Heart left ventricle (tissue), 16 donors: ENCODE data around the gene TRPC5OS. TPM values are rescaled to one million over a fixed set of nuclear protein-coding genes. Genes with fewer than 3 reads are reported as not detected.

Source experiments
- ATAC-seq, 4 donors: fragments of 200-7000 bp; cut with Tn5 transposase; one replicate each; pipeline ENCODE4 v1.9.1; 2020 to 2022; ENCODE audit warnings: moderate library complexity in 4 of 4, mild to moderate bottlenecking in 3 of 4, moderate number of reproducible peaks in 1 of 4
- DNase-seq, 5 donors: peaks; one replicate each; pipeline ENCODE4 v3.0.0-alpha.2; 2020
- H3K27ac ChIP-seq, 12 donors: fragments of 200-600 bp; sonication (generic) in 4 of 12; one replicate each; pipeline versions ENCODE4 v1.5.0 to v1.8.0; 2016 to 2022; ENCODE audit warnings: mild to moderate bottlenecking in 2 of 12
- H3K27me3 ChIP-seq, 9 donors: fragments of 200-600 bp; sonication (generic) in 2 of 9; one replicate each; pipeline versions ENCODE4 v1.5.1 to v1.8.0; 2016 to 2022; ENCODE audit warnings: mild to moderate bottlenecking in 3 of 9
- H3K36me3 ChIP-seq, 9 donors: fragments of 200-600 bp; sonication (generic) in 2 of 9; one replicate each; pipeline versions ENCODE4 v1.5.0 to v1.8.0; 2018 to 2022; ENCODE audit warnings: mild to moderate bottlenecking in 2 of 9
- H3K4me1 ChIP-seq, 12 donors: fragments of 200-600 bp; sonication (generic) in 4 of 12; one replicate each; pipeline versions ENCODE4 v1.5.0 to v1.8.0; 2016 to 2022; ENCODE audit warnings: mild to moderate bottlenecking in 3 of 12
- H3K4me3 ChIP-seq, 12 donors: fragments of 200-600 bp; sonication (generic) in 4 of 12; one replicate each; pipeline versions ENCODE4 v1.5.0 to v1.8.0; 2017 to 2022; ENCODE audit warnings: mild to moderate bottlenecking in 9 of 12, moderate library complexity in 4 of 12
- H3K9me3 ChIP-seq, 12 donors: fragments of 200-600 bp; sonication (generic) in 4 of 12; one replicate each; pipeline versions ENCODE4 v1.5.0 to v1.8.0; 2016 to 2022; ENCODE audit warnings: mild to moderate bottlenecking in 1 of 12
- POLR2A ChIP-seq, 2 donors: fragments of 450-650 bp; IDR thresholded peaks; one replicate each; pipeline ENCODE4 v1.6.1; 2017; ENCODE audit warnings: antibody characterized with exemption in 2 of 2, mild to moderate bottlenecking in 2 of 2, moderate library complexity in 2 of 2
- WGBS, 4 donors: extraction: QIAGEN DNeasy Blood & Tissue Kit in 2 of 4; methylation state at CpG; one replicate each; pipeline versions ENCODE4 v1.1.5 to v1.1.7; 2013 to 2018; 5-methylcytosine and 5-hydroxymethylcytosine counted together
- intact Hi-C, 10 donors: fragments of 100-400 bp; cut with DNase I; formaldehyde crosslinking; loops; one replicate each; pipeline versions ENCODE4 v1.11.1 to v1.14.2; 2022
- polyA plus RNA-seq, 2 donors: library from polyadenylated mRNA; stranded (reverse); fragments of 200-250 nt; gene quantifications; one replicate each; pipeline ENCODE4 v1.2.3, GENCODE V29; 2013
- total RNA-seq, 9 donors: library from RNA; depleted of rRNA in 2 of 9; stranded (reverse); fragments of >200 nt in 2 of 9; fragmentation: NEBNext Ultra II Directional in 3 of 9; extraction: Animal tissue kit (Norgen Biotek cat#: 25700) in 3 of 9; gene quantifications; one replicate each; pipeline versions ENCODE4 v1.1.0 to v1.2.4, GENCODE V29; 2016 to 2023
- TF ChIP-seq, protein P1 (sequence below), 12 donors: fragments of 200-600 bp; sonication (generic) in 4 of 12; IDR thresholded peaks; one replicate each; pipeline versions ENCODE4 v1.5.0 to v1.8.0; 2018 to 2022; ENCODE audit warnings: antibody characterized with exemption in 12 of 12, mild to moderate bottlenecking in 5 of 12
- donor health status: ischemic (EF 13 %, LVEDD 7.1; RV severe dilation, severe dysfunction).
- donor health status: healthy with polysubstance abuse.
- donor health status: DM: no; HTN: yes; CAD: no.
- donor health status: DM: no; HTN: no; CAD: no.
- donor health status: ischemic (EF 25% LVEDD 6.9; RV normal size, moderate dysfunction).
- donor health status: ischemic (EF 25% LVEDD 5.7; RV mildly dilated, moderate dysfunction).
- donor health status: healthy.
- donor health status: DM: yes; HTN: yes; CAD: no.
- donor health status: ischemic (EF 35%, LVEDD 5.7; RV mildly dilated, moderate dysfunction).
- donor health status: nonischemic (EF 11% LVEDD 7.7; RV severe dilation, severe dysfunction).
- donor health status: DM: yes; HTN: yes; CAD: no.
- donor health status: PGD.
- donor health status: ischemic (EF 29% LVEDD 5.4; RV normal size, mild dysfunction).
- donor health status: nonischemic (EF 23%, LVEDD 6.1; RV moderate dilation, normal function).

Gene TRPC5OS
- total and polyA plus RNA-seq, 11 donors: not detected

DNA sequence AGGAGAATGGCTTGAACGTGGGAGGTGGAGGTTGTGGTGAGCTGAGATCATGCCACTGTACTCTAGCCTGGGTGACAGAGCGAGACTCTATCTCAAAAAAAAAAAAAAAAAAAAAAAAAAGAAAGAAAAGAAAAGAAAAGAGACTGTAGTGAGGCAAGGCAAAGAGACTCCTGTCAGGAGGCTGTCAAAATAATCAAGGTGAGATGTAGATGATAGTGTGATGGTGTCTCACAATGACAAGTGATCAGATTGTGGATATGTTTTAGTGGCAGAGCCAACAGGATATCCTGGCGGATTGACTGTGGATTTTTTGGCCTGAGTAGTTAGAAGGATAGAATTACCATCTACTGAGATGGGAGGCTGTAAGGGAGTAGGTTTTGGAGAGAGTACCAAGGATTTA is 12.6 kb downstream of the TRPC5OS start:
- no peak for TF ChIP-seq POLR2A (IDR thresholded peaks at IDR 0.05)
- TF ChIP-seq, protein P1, sequence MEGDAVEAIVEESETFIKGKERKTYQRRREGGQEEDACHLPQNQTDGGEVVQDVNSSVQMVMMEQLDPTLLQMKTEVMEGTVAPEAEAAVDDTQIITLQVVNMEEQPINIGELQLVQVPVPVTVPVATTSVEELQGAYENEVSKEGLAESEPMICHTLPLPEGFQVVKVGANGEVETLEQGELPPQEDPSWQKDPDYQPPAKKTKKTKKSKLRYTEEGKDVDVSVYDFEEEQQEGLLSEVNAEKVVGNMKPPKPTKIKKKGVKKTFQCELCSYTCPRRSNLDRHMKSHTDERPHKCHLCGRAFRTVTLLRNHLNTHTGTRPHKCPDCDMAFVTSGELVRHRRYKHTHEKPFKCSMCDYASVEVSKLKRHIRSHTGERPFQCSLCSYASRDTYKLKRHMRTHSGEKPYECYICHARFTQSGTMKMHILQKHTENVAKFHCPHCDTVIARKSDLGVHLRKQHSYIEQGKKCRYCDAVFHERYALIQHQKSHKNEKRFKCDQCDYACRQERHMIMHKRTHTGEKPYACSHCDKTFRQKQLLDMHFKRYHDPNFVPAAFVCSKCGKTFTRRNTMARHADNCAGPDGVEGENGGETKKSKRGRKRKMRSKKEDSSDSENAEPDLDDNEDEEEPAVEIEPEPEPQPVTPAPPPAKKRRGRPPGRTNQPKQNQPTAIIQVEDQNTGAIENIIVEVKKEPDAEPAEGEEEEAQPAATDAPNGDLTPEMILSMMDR (IDR thresholded peaks at IDR 0.05): no peak
- ATAC-seq: no peak
- Histone ChIP-seq H3K4me3 (no peak overlapping the region), H3K9me3 (no peaks in the 10 kb centered on the region), H3K27me3 (peaks cover 0 to 3% (median 0%) of the 10 kb centered on the region in 9 donors), H3K36me3 (no peaks in the 10 kb centered on the region), H3K27ac (no peak overlapping the region), H3K4me1 (no peaks in the 10 kb centered on the region)
- DNase-seq: no peak
- 62 to 83% (median 76%) methylated on average over 3 of the region's 3 CpGs for WGBS, 4 donors
- intact Hi-C loops: no loop called here

DNA sequence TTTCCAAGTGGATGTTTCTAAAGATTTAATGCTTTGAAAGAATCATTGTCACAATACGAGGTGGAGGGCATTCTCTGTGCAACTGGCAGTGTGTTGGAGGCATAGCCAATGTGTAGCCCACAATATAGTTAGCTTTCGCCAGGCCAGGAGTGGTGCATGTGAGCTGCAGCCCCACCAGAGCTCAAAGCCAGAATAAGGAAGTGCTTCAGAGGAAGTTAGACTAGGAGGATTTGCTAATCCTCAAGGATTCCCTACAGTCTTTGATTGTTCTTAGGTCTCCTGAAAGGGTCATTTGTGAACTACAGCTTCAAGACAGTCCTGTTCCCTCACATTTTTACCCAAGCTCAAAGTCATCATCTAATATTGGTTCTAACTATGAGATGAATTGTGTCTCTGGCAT is 16.4 kb downstream of the TRPC5OS start:
- H3K36me3 ChIP-seq: no peaks in the 10 kb centered on the region
- H3K27me3 ChIP-seq: peaks cover 0 to 13% (median 0%) of the 10 kb centered on the region in 9 donors
- H3K9me3 ChIP-seq: no peaks in the 10 kb centered on the region
- no peak for TF ChIP-seq POLR2A (IDR thresholded peaks at IDR 0.05)
- TF ChIP-seq, protein P1 (IDR thresholded peaks at IDR 0.05): no peak
- no peak overlapping the region for H3K27ac ChIP-seq
- DNase-seq (no peak), ATAC-seq (no peak)
- intact Hi-C loops: no loop called here
- no peaks in the 10 kb centered on the region for H3K4me1 ChIP-seq
- 60 to 79% (median 76%) methylated on average over 2 of the region's 2 CpGs for whole genome bisulfite sequencing, 4 donors
- H3K4me3 ChIP-seq: no peak overlapping the region

DNA sequence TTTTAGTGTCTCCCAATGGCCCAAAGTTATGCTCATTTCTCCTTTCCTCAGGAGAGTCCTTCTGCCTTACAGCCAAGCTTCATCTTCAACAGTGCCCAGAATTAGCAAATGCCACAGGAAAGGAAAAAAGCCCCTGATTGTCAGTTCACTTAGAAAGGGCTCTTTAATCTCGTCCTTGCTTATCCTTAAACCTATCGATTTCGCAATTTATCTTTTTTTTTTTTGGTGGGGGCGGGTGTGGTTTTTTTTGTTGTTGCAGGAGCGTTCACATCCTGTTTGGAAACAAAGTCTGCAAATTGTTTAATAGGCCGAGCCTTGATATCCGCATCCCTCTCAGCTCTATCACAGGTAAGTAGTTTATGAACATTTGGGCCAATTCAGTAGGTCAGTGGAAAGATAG is 20.2 kb downstream of the TRPC5OS start:
- Histone ChIP-seq H3K4me3 (no peak overlapping the region), H3K27ac (no peak overlapping the region), H3K4me1 (no peaks in the 10 kb centered on the region), H3K9me3 (no peaks in the 10 kb centered on the region), H3K27me3 (peaks cover 0 to 24% (median 0%) of the 10 kb centered on the region in 9 donors), H3K36me3 (no peaks in the 10 kb centered on the region)
- DNase-seq (no peak), ATAC-seq (no peak)
- TF ChIP-seq, protein P1 (IDR thresholded peaks at IDR 0.05): no peak
- no peak for TF ChIP-seq POLR2A (IDR thresholded peaks at IDR 0.05)
- 55 to 76% (median 63%) methylated on average over 7 of the region's 7 CpGs for WGBS, 4 donors
- intact Hi-C loops: no loop called here

DNA sequence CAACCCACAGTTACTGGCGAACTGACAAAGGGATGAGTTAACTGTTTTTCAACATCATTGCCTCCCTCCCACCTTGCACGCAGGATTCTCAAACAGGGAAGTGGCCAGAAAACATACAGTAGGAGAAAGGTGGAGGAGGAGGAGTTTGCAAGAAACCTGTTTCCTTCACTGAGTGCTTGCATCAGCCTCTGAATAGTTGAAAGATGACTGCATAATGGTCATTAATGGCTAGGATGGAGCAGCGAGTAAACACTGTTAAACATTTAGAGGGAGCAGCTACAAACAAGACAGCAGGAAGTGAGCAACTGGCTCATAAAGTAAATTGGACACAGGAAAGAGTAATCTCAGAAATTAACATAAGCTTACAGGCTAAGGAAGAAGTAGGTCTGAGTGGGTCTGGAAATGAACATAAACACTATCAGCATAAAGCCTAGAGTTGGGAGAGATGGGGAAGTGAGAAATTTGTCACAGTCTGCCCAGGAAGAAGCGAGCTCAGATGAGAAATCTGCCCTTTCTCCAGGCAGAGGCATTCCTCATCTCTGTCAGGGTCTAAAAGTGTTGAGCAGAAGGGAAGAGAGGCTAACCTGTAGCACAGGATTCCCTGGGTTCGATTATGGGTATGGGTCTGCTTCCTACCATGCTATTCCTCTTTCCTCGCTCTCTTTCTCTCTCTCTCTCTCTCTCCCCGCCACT is 38.6 kb downstream of the TRPC5OS start:
- H3K27me3 ChIP-seq: peaks cover 0 to 27% (median 0%) of the 10 kb centered on the region in 9 donors
- H3K9me3 ChIP-seq: no peaks in the 10 kb centered on the region
- intact Hi-C loops: no loop called here
- 49 to 68% (median 59%) methylated on average over 7 of the region's 7 CpGs for WGBS, 4 donors
- ATAC-seq (no peak), DNase-seq (no peak)
- H3K4me3 ChIP-seq: no peak overlapping the region
- H3K36me3 ChIP-seq: no peaks in the 10 kb centered on the region
- H3K27ac ChIP-seq: no peak overlapping the region
- H3K4me1 ChIP-seq: no peaks in the 10 kb centered on the region
- TF ChIP-seq, protein P1 (IDR thresholded peaks at IDR 0.05): no peak
- TF ChIP-seq POLR2A (IDR thresholded peaks at IDR 0.05): no peak
